BE2C (cell line): ENCODE results near the gene KLRC3.

ENCODE experiments used
- DNase-seq: peaks from one replicate; pipeline ENCODE4 v3.0.0-alpha.2; 2020
- H3K27me3 ChIP-seq: fragments of 250-450 bp; sonication (Bioruptor Pico); 2 replicates; pipeline ENCODE4 v1.5.1; 2020; ENCODE audit warnings: mild to moderate bottlenecking
- H3K36me3 ChIP-seq: fragments of 250-450 bp; sonication (Bioruptor Pico); 2 replicates; pipeline ENCODE4 v1.5.1; 2020; ENCODE audit warnings: mild to moderate bottlenecking
- H3K4me1 ChIP-seq: fragments of 250-450 bp; sonication (Bioruptor Pico); 2 replicates; pipeline ENCODE4 v1.5.1; 2020
- H3K4me3 ChIP-seq: 2 replicates; pipeline ENCODE4 v1.5.1; 2011; ENCODE audit warnings: low read depth, low read length
- H3K9me3 ChIP-seq: fragments of 250-450 bp; sonication (Bioruptor Pico); 2 replicates; pipeline ENCODE4 v1.5.1; 2020
- CTCF ChIP-seq: IDR thresholded peaks from 2 replicates; pipeline ENCODE4 v1.5.1; 2012; ENCODE audit warnings: mild to moderate bottlenecking, low read depth, low read length

KLRC3 gene

GRCh38 chr12:10409392-10409791 is 11.0 kb downstream of the KLRC3 start, which contains the start of gene KLRC4:
TSS of gene KLRC4 (minus strand) at chr12:10409757. CDS start at chr12:10409575, 182 bp downstream.
- Histone ChIP-seq H3K4me1 (no peaks in the 10 kb centered on the region), H3K9me3 (no peaks in the 10 kb centered on the region), H3K36me3 (no peaks in the 10 kb centered on the region), H3K4me3 (no peak within 1 kb of the TSS), H3K27me3 (no peaks in the 10 kb centered on the region)
- no peak for TF ChIP-seq CTCF
- no peak for DNase-seq

GRCh38 chr12:10408842-10409241 is 11.6 kb downstream of the KLRC3 start:
- DNase-seq = no peak
- Histone ChIP-seq H3K27me3 (no peaks in the 10 kb centered on the region), H3K4me3 (no peak overlapping the region), H3K36me3 (no peaks in the 10 kb centered on the region), H3K4me1 (no peaks in the 10 kb centered on the region), H3K9me3 (no peaks in the 10 kb centered on the region)
- no peak for TF ChIP-seq CTCF

GRCh38 chr12:10406725-10407124 is 13.7 kb downstream of the KLRC3 start:
- Histone ChIP-seq H3K27me3 (no peaks in the 10 kb centered on the region), H3K36me3 (no peaks in the 10 kb centered on the region), H3K4me1 (no peaks in the 10 kb centered on the region), H3K9me3 (no peaks in the 10 kb centered on the region), H3K4me3 (no peak overlapping the region)
- no peak for DNase-seq
- TF ChIP-seq CTCF = no peak

- Histone ChIP-seq H3K4me3 (no peak overlapping the region), H3K36me3 (no peaks in the 10 kb centered on the region), H3K4me1 (no peaks in the 10 kb centered on the region), H3K27me3 (0 out of 2 replicates have a peak, but pooled peaks cover 4% of the 10 kb centered on the region), H3K9me3 (no peaks in the 10 kb centered on the region)
- TF ChIP-seq CTCF = no peak
- no peak for DNase-seq
These were observed 15.1 kb downstream of the KLRC3 start for GRCh38 chr12:10405294-10405693.

- DNase-seq = no peak
- no peak for TF ChIP-seq CTCF
- Histone ChIP-seq H3K9me3 (no peaks in the 10 kb centered on the region), H3K4me3 (no peak overlapping the region), H3K27me3 (0 out of 2 replicates have a peak, but pooled peaks cover 4% of the 10 kb centered on the region), H3K36me3 (no peaks in the 10 kb centered on the region), H3K4me1 (no peaks in the 10 kb centered on the region)
These were observed 15.6 kb downstream of the KLRC3 start for GRCh38 chr12:10404798-10405197.

GRCh38 chr12:10400829-10401228 is 19.6 kb downstream of the KLRC3 start:
- Histone ChIP-seq H3K27me3 (peaks cover 4% of the 10 kb centered on the region; the same call in 1 of the 2 replicates), H3K36me3 (no peaks in the 10 kb centered on the region), H3K9me3 (no peaks in the 10 kb centered on the region), H3K4me1 (no peaks in the 10 kb centered on the region), H3K4me3 (no peak overlapping the region)
- no peak for TF ChIP-seq CTCF
- no peak for DNase-seq
